ENCODE data around the gene H2BK1. TPM values are rescaled to one million over a fixed set of nuclear protein-coding genes. Genes with fewer than 3 reads are reported as not detected.

The H2BK1 gene
- total RNA-seq, 1 donor from 2014 or later, result not detected

- DNase-seq (ENCODE audit: low read depth), result peak; percentile 62
These were observed 35.2 kb upstream of the H2BK1 start for GRCh38 chr7:151245360-151246101.

DNA sequence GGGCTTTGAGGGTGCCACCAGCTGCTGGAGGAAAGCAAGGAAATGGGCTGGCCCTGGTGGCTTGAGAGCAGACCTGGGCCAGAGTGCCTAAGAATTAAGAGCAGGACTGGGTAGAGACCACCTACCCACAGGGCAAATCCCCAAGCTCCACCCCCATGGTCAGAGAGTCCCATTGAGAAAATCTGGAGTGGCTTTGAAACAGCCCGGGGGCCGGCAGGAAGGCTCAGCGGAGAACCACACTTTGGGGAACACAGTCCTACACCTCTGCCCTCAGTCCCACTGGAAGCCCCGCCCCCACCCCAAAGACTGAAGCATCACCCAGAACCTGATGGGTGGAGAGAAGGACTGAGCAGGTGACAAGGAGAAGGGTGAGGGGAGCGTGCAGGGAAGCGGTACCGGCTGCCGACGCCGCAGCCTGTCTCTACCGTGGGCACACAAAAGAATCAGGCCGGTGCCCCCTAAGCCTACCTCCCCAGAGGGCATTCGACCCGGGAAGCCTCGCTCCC is 34.6 kb upstream of the H2BK1 start:
- no peak for DNase-seq (ENCODE audit: low read depth)

DNA sequence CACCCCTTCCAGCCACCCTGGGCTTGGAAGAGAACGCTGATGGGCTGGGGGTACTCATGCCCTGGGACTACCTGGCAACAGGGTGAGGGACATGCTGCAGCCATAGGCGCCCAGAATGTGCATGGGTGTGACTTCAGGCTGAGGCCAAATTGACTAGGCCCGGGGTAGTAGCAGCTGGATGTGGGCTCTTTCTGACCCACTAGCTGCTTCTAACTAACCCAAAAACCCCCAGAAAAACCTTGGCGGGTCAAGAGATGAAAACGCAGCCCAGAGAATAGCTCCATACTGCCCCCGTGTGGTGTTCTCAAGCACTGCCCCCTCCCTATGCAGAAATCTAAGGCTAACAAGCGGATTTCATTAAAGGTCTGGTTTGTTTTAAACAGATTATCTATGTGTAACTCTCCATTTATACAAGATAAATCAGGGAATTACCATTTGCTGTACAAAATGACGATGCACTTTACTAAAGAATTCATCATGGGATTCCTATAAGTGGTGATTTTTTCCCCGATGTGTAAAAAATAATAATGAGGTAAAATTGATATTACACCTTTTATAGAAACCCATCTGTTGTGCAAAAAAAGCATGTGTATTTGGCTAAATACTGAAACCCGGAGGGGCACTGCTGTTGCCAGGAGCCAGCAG is 34.0 kb upstream of the H2BK1 start:
- DNase-seq (ENCODE audit: low read depth), result peak; percentile 75

DNA sequence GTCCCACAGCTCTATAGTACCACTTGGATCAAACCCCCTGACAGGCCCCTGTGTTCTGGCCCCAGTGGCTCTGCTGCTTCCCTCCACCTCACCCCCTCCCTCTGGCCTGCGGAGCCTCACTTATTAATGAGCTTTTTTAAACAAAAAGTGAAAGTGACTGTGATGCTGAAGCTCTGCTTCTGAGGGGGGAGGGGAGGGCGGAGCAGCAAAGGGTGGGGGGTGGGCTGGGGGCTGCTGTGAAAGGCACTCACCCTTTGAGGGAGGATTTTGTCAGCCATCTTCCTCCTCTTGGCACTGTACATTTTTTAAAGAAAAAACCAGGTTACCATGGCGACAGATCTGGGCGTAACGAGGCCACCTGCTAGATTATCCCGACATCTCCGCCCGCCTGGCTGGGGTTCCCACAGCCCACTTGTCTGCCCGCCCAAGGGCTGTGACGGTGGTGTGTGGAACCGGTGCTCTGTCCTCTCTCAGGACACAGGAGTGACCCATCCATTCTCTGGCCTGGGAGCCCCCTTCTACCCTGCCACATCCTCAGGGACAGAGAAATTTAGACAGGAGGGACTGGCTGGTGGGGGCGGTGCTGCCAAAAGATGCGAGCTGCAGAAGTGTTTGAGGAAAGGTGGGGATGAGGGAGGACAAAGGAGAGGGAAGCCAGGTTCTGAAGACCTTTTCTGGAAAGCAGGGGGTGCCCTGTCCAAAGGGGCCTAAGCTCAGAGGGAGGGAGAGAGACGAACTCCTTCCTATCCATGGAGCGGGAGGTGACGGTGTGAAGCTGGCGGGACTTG is 33.3 kb upstream of the H2BK1 start:
- no peak for DNase-seq (ENCODE audit: low read depth)

DNA sequence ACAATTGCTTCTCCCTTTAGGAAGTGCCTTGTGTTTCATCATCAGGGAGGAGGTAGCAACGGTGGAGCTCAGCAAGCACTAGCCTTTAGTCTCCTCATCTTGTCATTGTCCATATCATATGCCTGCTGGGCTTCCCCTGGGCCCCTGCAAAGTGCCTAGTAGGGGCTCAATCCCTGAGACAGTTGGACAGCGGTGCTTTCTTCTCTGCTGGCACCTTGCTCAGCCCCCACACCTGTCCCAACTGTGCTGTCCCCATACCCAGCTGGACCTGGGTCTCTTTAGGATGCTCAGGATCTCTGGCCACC is 32.7 kb upstream of the H2BK1 start:
- DNase-seq (ENCODE audit: low read depth), result no peak

DNA sequence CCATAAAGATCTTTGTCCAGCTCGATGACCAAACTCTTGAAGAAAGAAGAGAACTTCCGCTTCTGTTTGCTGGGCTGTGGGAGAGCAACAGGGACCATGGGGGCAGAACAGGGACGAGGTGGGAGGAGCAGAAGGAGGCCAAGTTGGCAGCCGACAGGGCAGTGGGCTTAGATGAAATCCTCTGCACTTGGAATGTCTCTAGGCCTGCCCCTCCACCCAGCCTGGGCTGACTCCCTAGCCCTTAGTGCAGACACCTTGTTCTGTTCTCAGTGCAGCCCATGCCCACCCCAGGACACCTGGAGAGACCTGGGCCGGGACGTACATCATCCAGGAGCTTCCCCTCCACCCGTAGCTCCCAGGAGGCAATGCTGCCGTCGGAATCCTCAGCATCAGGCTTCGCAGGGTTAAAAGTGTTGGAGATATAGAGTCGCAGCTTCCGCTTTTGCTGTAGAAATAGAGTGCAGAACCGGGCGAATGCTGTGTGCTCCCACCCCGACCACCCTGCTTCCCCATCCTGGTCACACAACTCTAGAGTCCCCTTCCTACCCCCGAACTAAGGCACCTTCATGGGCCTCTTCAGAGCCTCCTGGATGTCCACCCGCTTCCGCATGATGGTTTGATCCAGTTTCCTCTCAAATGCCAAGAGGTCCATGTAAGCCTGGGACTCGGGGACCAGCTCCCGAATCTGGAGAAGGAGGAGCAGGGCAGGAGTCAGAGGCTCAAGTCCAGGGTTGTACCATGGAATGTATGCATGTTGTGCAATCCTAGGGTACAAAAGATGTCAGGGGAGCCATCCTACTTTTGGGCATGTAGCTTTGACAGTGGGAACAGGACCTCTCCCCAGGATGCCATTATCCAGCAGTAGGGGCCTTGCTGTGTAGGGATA is 32.1 kb upstream of the H2BK1 start:
- DNase-seq (ENCODE audit: low read depth), result no peak

DNA sequence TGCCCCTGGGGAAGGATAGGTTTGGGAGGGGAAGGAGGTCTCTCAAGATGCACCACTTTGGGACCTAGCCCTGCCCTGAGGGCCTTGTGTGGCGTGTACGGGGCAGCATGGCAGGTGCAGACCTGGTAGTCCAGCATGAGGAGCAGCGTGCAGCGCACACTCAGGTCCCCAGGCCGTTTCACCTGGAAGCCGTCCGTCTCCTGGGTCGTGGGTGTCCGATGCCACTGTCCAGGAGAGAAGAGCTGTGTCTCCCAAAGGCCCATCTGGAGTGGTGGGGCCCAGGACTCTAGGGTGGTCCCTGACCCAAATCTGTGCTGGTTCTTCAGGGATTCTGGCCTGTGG is 31.4 kb upstream of the H2BK1 start:
- DNase-seq (ENCODE audit: low read depth), result no peak

DNA sequence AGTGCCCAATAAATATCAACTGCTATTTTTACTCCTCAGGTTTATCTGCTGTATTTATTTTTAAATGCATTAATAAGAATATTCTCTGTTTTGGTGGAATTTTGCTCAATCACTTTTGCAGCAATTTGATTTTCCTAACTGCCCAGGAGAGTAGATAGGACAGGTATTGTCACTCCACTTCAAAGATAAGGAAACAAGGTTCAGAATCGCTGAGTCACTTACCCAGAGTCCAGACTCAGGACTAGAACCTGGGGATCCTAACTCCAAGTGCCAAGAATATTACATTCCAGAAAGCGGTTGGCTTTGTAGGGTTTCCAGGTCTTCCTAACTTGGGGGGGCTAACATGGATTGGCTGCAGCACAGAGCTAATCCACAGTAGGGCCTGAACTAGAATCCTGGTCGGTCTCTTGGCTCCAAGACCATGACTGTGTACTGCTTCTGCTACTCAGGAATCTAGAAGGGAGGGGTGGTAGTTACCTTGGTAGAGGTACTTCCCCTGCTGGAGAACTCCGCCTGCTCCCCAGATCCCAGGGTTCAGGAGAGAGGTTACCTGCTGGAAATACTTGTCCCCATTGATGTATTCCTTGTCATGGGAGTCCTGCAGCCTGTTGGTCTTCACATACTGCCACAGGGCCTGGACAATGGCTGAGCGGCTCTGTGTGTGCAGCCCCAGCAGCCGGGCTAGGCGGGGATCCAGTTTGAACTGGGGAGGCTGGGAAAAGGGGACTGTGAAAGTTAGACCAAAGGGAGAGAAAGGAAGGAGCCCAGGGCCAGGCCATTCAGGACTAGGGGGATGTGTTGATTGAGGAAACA is 30.9 kb upstream of the H2BK1 start:
- DNase-seq (ENCODE audit: low read depth), result no peak

DNA sequence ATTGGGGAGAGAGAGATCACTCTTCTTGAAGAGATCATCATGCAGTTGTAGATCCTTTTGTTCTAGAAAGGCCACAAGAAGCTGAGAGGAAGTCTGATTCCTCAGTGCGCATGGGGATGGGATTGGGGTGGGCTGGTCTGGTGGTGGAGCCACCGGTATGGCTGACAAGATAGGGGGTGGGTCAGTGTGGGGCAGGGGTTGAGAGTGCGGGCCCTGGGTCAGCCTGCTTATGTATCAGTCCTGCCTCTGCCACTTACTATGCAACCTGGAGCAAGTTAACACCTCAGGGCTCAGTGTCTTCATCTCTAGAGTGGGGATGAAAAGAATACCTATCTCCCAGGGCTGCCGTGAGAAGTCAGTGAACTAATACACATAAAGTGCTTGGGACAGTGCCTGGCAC is 30.2 kb upstream of the H2BK1 start:
- no peak for DNase-seq (ENCODE audit: low read depth)

DNA sequence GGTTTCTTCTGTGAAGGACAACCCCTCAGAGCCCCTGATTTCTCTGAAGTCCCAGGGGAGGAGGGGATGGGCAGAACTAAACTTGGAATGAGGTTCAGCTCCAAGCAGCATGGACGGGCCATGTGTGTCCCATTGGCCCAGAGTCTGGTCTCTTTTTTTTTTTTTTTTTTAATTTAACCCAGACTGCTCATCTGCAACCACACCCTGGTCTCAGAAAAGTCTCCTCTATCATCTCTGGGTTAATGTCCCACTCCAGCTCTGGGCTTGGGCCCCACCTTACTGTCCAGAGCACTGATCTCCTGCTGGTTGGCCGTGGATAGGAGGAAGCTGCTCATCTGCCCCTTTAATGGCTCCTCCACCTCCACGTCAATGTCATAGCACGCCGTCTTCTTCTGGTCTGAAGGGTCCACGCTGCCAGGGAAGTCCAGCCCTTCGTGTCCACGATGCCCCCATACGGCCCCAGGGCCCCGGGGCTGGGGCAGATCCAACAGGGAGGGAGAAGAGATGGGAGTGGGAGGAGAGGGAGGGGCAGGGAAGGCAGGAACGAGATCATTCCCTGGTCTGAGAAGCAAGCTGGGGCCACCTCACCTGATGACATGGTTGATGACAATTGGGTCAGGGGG is 29.7 kb upstream of the H2BK1 start:
- DNase-seq (ENCODE audit: low read depth), result no peak

DNA sequence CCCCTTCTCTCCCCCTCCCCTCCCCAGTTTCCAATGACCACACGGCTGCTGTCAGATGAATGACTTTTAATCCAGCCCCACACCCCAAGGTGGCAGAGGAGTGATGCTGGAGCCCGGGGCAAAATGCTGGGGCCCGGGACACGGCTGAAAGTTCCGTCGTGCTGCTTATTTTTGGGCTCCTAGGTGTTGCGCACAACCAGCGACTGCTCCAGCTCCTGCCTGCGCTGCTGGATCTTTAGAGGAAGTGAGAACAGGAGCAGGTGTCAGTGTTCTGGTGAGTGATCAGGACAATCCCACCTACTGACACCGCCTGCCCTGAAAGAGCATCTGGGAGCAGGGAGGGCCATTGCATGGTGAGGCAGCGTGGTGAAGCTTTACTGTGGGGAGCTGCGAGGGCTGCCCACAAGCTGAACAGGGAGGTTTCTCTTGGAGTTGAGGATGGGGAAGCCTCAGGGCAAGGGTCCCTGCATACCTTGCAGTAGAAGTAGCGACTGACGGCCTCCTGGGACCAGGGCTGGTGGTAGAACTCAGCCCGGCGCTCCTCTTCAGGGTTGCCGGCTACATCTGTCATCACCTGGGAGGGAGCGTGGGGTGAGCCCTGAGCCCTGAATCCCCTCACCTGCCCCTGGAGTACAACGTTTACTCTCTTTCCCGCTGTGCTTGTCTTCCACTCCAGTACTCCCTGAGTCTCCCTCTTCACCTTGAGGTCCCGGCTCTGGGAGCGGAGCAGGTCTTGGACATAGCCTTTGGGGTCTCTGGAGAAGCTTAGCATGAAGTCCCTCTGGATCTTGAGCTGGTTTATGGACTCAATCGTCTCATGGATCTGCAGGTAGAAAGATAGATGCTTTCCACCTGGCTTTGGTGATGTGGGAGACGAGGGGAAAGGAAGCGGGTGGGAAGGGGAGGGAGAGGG is 28.9 kb upstream of the H2BK1 start:
- DNase-seq (ENCODE audit: low read depth), result no peak

- no peak for DNase-seq (ENCODE audit: low read depth)
These were observed 28.0 kb upstream of the H2BK1 start for GRCh38 chr7:151238190-151238810.

DNA sequence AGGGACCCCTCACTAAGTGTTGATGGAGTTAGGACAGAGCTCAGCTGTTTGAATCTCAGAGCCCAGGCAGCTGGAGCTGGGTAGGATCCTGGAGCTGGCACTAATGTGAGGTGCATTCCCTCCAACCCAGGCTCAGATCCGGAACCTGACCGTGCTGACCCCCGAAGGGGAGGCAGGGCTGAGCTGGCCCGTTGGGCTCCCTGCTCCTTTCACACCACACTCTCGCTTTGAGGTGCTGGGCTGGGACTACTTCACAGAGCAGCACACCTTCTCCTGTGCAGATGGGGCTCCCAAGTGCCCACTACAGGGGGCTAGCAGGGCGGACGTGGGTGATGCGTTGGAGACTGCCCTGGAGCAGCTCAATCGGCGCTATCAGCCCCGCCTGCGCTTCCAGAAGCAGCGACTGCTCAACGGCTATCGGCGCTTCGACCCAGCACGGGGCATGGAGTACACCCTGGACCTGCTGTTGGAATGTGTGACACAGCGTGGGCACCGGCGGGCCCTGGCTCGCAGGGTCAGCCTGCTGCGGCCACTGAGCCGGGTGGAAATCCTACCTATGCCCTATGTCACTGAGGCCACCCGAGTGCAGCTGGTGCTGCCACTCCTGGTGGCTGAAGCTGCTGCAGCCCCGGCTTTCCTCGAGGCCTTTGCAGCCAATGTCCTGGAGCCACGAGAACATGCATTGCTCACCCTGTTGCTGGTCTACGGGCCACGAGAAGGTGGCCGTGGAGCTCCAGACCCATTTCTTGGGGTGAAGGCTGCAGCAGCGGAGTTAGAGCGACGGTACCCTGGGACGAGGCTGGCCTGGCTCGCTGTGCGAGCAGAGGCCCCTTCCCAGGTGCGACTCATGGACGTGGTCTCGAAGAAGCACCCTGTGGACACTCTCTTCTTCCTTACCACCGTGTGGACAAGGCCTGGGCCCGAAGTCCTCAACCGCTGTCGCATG is 27.2 kb upstream of the H2BK1 start:
- peak; percentile 64 for DNase-seq (ENCODE audit: low read depth)

GRCh38 chr7:151236406-151236805 is 26.1 kb upstream of the H2BK1 start:
- DNase-seq (ENCODE audit: low read depth), result no peak

DNA sequence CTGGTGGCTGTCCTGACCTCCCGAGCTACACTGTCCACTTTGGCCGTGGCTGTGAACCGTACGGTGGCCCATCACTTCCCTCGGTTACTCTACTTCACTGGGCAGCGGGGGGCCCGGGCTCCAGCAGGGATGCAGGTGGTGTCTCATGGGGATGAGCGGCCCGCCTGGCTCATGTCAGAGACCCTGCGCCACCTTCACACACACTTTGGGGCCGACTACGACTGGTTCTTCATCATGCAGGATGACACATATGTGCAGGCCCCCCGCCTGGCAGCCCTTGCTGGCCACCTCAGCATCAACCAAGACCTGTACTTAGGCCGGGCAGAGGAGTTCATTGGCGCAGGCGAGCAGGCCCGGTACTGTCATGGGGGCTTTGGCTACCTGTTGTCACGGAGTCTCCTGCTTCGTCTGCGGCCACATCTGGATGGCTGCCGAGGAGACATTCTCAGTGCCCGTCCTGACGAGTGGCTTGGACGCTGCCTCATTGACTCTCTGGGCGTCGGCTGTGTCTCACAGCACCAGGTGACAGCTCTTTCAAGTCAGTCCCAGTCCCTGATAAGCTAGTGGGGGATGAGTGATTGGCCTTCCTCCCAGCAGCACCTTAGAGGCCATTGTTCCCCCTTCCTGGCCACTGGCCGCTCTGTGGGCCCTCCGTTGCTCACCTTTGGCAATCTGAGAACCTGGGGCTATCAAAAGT is 25.0 kb upstream of the H2BK1 start:
- no peak for DNase-seq (ENCODE audit: low read depth)

DNA sequence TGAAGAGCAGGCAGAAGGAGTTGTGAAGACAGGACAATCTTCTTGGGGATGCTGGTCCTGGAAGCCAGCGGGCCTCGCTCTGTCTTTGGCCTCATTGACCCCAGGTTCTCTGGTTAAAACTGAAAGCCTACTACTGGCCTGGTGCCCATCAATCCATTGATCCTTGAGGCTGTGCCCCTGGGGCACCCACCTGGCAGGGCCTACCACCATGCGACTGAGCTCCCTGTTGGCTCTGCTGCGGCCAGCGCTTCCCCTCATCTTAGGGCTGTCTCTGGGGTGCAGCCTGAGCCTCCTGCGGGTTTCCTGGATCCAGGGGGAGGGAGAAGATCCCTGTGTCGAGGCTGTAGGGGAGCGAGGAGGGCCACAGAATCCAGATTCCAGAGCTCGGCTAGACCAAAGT is 23.5 kb upstream of the H2BK1 start:
- DNase-seq (ENCODE audit: low read depth), result no peak

All from myocyte (in vitro differentiated cells).